SK-N-SH treated with all-trans-retinoic acid at 6 μM for 48 hours (cell line): ENCODE measurements around the gene PACSIN2.
"Not testable (repeated sequence)": the region's sequence is repeated elsewhere in the genome, so short reads cannot be mapped to it uniquely, and the experiment has no call there.

Experiments used
- BACH2 ChIP-seq: fragments of 250-450 bp; sonication (Bioruptor Pico); IDR thresholded peaks from 2 replicates; pipeline ENCODE4 v1.9.0; 2021; ENCODE audit warnings: mild to moderate bottlenecking, borderline replicate concordance
- CREB5 ChIP-seq: fragments of 250-450 bp; sonication (Bioruptor Pico); IDR thresholded peaks from 2 replicates; pipeline ENCODE4 v1.5.1; 2020; ENCODE audit warnings: low read depth, mild to moderate bottlenecking, moderate library complexity
- CSDC2 ChIP-seq: fragments of 250-450 bp; sonication (Bioruptor Pico); IDR thresholded peaks from 2 replicates; pipeline ENCODE4 v1.5.0; 2020; ENCODE audit warnings: mild to moderate bottlenecking, moderate library complexity
- CSRNP3 ChIP-seq: fragments of 250-450 bp; sonication (Bioruptor Pico); IDR thresholded peaks from 2 replicates; pipeline ENCODE4 v1.5.1; 2021; ENCODE audit warnings: mild to moderate bottlenecking, moderate library complexity
- GLIS3 ChIP-seq: fragments of 250-450 bp; sonication (Bioruptor Pico); IDR thresholded peaks from 2 replicates; pipeline ENCODE4 v1.5.0; 2020; ENCODE audit warnings: mild to moderate bottlenecking, moderate library complexity
- ISL1 ChIP-seq: fragments of 250-450 bp; sonication (Bioruptor Pico); IDR thresholded peaks from 2 replicates; pipeline ENCODE4 v2.1.2; 2022; ENCODE audit warnings: mild to moderate bottlenecking, moderate library complexity
- POU6F1 ChIP-seq: fragments of 250-450 bp; sonication (Bioruptor Pico); IDR thresholded peaks from 2 replicates; pipeline ENCODE4 v1.8.0; 2021; ENCODE audit warnings: low read depth, mild to moderate bottlenecking, moderate library complexity, borderline replicate concordance
- TCF4 ChIP-seq: fragments of 250-450 bp; sonication (Bioruptor Pico); IDR thresholded peaks from 2 replicates; pipeline ENCODE4 v1.8.0; 2021; ENCODE audit warnings: mild to moderate bottlenecking, moderate library complexity, borderline replicate concordance
- TOX ChIP-seq: fragments of 250-450 bp; sonication (Bioruptor Pico); IDR thresholded peaks from 2 replicates; pipeline ENCODE4 v1.8.0; 2021; ENCODE audit warnings: mild to moderate bottlenecking, moderate library complexity, borderline replicate concordance
- ZFP30 ChIP-seq: fragments of 450-650 bp; formaldehyde crosslinking; IDR thresholded peaks from 2 replicates; pipeline ENCODE4 v1.5.0; 2022; ENCODE audit warnings: mild to moderate bottlenecking, moderate library complexity
- ZNF70 ChIP-seq: fragments of 450-650 bp; formaldehyde crosslinking; IDR thresholded peaks from 2 replicates; pipeline ENCODE4 v1.5.0; 2020; ENCODE audit warnings: mild to moderate bottlenecking, moderate library complexity
- ZNF8 ChIP-seq: fragments of 450-650 bp; formaldehyde crosslinking; IDR thresholded peaks from 2 replicates; pipeline ENCODE4 v1.5.0; 2020; ENCODE audit warnings: mild to moderate bottlenecking, moderate library complexity

- not testable (repeated sequence) for TF ChIP-seq ISL1 (CRISPR knock-in tag); ZFP30 (CRISPR knock-in tag); GLIS3 (CRISPR knock-in tag); CREB5; POU6F1; ZNF8 (CRISPR knock-in tag); TCF4; CSDC2 (CRISPR knock-in tag); TOX; CSRNP3; BACH2 (CRISPR knock-in tag); ZNF70 (CRISPR knock-in tag)
Measured at GRCh38 chr22:42917358-42917757, 97.6 kb downstream of the PACSIN2 start.
